HG03342 (cell line): Measurements from ENCODE around the gene AGBL1.

Source experiments
- ATAC-seq: cut with Tn5 transposase; IDR thresholded peaks from one replicate; pipeline ENCODE4 v1.9.1; 2021; ENCODE audit warnings: mild to moderate bottlenecking, moderate library complexity; ENCODE audit not compliant: unreplicated experiment

AGBL1 gene

GRCh38 chr15:86623236-86623635, 543.6 kb downstream of the AGBL1 start:
- ATAC-seq = no peak

GRCh38 chr15:86624261-86625036, 544.8 kb downstream of the AGBL1 start:
- ATAC-seq = no peak

- no peak for ATAC-seq
These were observed 550.0 kb downstream of the AGBL1 start for GRCh38 chr15:86629409-86630356.

GRCh38 chr15:86630946-86631345, 551.3 kb downstream of the AGBL1 start:
- ATAC-seq = no peak

- ATAC-seq = no peak
These were observed 554.5 kb downstream of the AGBL1 start for GRCh38 chr15:86634146-86634545.

GRCh38 chr15:86634992-86635638, 555.4 kb downstream of the AGBL1 start:
- no peak for ATAC-seq

GRCh38 chr15:86644339-86644738, 564.7 kb downstream of the AGBL1 start:
- no peak for ATAC-seq

- no peak for ATAC-seq
These were observed 566.3 kb downstream of the AGBL1 start for GRCh38 chr15:86645925-86646500.

- ATAC-seq = no peak
These were observed 568.3 kb downstream of the AGBL1 start for GRCh38 chr15:86647810-86648440.

GRCh38 chr15:86649277-86649676, 569.6 kb downstream of the AGBL1 start:
- no peak for ATAC-seq

GRCh38 chr15:86650094-86650493, 570.4 kb downstream of the AGBL1 start:
- ATAC-seq = no peak

- no peak for ATAC-seq
These were observed 573.9 kb downstream of the AGBL1 start for GRCh38 chr15:86653344-86654197.

GRCh38 chr15:86654501-86654900, 574.8 kb downstream of the AGBL1 start:
- no peak for ATAC-seq

- ATAC-seq = no peak
These were observed 577.6 kb downstream of the AGBL1 start for GRCh38 chr15:86657305-86657704.

GRCh38 chr15:86659724-86660411, 580.2 kb downstream of the AGBL1 start:
- no peak for ATAC-seq

GRCh38 chr15:86661580-86661979, 581.9 kb downstream of the AGBL1 start:
- ATAC-seq = no peak

- no peak for ATAC-seq
These were observed 583.6 kb downstream of the AGBL1 start for GRCh38 chr15:86663304-86663703.

- ATAC-seq = no peak
These were observed 584.3 kb downstream of the AGBL1 start for GRCh38 chr15:86663979-86664378.

GRCh38 chr15:86664581-86664980, 584.9 kb downstream of the AGBL1 start:
- no peak for ATAC-seq
